CD14-positive monocyte (primary cell): ENCODE measurements around the gene VCAN. TPM values are rescaled to one million over a fixed set of nuclear protein-coding genes. Genes with fewer than 3 reads are reported as not detected.

Experiments
- DNase-seq, 3 donors: peaks; one replicate each; pipeline ENCODE4 v3.0.0-alpha.2; 2011 to 2022
- H2AFZ ChIP-seq: 2 replicates; pipeline ENCODE4 v1.6.0; 2012; ENCODE audit warnings: mild to moderate bottlenecking, low read depth, low read length, inconsistent platforms; ENCODE audit not compliant: insufficient read depth, poor library complexity, severe bottlenecking
- H3K27ac ChIP-seq, 2 donors: 1 replicate in 1 of 2; 2 replicates in 1 of 2; pipeline ENCODE4 v1.5.1; 2012 to 2013; ENCODE audit warnings: low read length in 2 of 2, control low read depth in 1 of 2, inconsistent platforms in 1 of 2, low read depth in 1 of 2, mild to moderate bottlenecking in 1 of 2
- H3K27me3 ChIP-seq, 2 donors: one replicate each; pipeline versions ENCODE4 v1.6.0 to v1.6.1; 2011 to 2013; ENCODE audit warnings: low read length in 2 of 2; ENCODE audit not compliant: control insufficient read depth in 2 of 2, insufficient read depth in 2 of 2
- H3K36me3 ChIP-seq, 2 donors: replicated peaks in 1 of 2; 1 replicate in 1 of 2; 2 replicates in 1 of 2; pipeline versions ENCODE4 v1.5.1 to v1.6.1; 2012 to 2013; ENCODE audit warnings: low read length in 2 of 2, control low read depth in 1 of 2, inconsistent platforms in 1 of 2, mild to moderate bottlenecking in 1 of 2; ENCODE audit not compliant: insufficient read depth in 2 of 2, control insufficient read depth in 1 of 2
- H3K4me1 ChIP-seq, 2 donors: 1 replicate in 1 of 2; 2 replicates in 1 of 2; pipeline versions ENCODE4 v1.5.1 to v1.6.1; 2012 to 2013; ENCODE audit warnings: low read length in 2 of 2, control low read depth in 1 of 2, inconsistent platforms in 1 of 2, mild to moderate bottlenecking in 1 of 2, moderate library complexity in 1 of 2; ENCODE audit not compliant: insufficient read depth in 2 of 2, control insufficient read depth in 1 of 2
- H3K4me2 ChIP-seq: replicated peaks from 2 replicates; pipeline ENCODE3; 2012; ENCODE audit warnings: low read length, moderate library complexity, mild to moderate bottlenecking; ENCODE audit not compliant: poor library complexity, severe bottlenecking; ENCODE audit errors: extremely low read depth
- H3K4me3 ChIP-seq, 3 experiments: fragments of 200-600 bp in 1 of 3; sonication (generic) in 1 of 3; replicated peaks in 1 of 3; 1 replicate in 2 of 3; 2 replicates in 1 of 3; pipeline ENCODE4 v1.5.1; 2011 to 2013; ENCODE audit warnings: low read length in 3 of 3, mild to moderate bottlenecking in 3 of 3, control low read depth in 2 of 3, low read depth in 2 of 3, inconsistent platforms in 1 of 3, moderate library complexity in 1 of 3
- H3K79me2 ChIP-seq: 2 replicates; pipeline ENCODE4 v1.6.0; 2012; ENCODE audit warnings: mild to moderate bottlenecking, control low read depth, inconsistent platforms, low read length, moderate library complexity; ENCODE audit not compliant: insufficient read depth
- H3K9ac ChIP-seq: 2 replicates; pipeline ENCODE4 v1.6.0; 2017; ENCODE audit warnings: low read length, mild to moderate bottlenecking; ENCODE audit not compliant: insufficient read depth, poor library complexity, severe bottlenecking
- H3K9me3 ChIP-seq, 2 donors: replicated peaks in 1 of 2; 1 replicate in 1 of 2; 2 replicates in 1 of 2; pipeline versions ENCODE4 v1.5.1 to v1.6.1; 2012 to 2013; ENCODE audit warnings: low read length in 2 of 2, control low read depth in 1 of 2; ENCODE audit not compliant: control insufficient read depth in 1 of 2, insufficient read depth in 1 of 2
- H4K20me1 ChIP-seq: 2 replicates; pipeline ENCODE4 v1.6.0; 2012; ENCODE audit warnings: mild to moderate bottlenecking, low read length, control low read depth, moderate library complexity; ENCODE audit not compliant: insufficient read depth
- H3K27ac Mint-ChIP-seq, 7 donors: one replicate each; pipeline ENCODE4 v1.8.0; 2020; ENCODE audit warnings: mild to moderate bottlenecking in 7 of 7, mixed read lengths in 7 of 7, moderate library complexity in 6 of 7, inconsistent platforms in 2 of 7
- H3K27me3 Mint-ChIP-seq, 3 donors: one replicate each; pipeline ENCODE4 v1.8.0; 2021 to 2022; ENCODE audit warnings: low read depth in 3 of 3, mild to moderate bottlenecking in 3 of 3, mixed read lengths in 3 of 3, moderate library complexity in 3 of 3, inconsistent platforms in 1 of 3
- H3K36me3 Mint-ChIP-seq, 2 donors: one replicate each; pipeline ENCODE4 v1.8.0; 2020; ENCODE audit warnings: mixed read lengths in 2 of 2, inconsistent platforms in 1 of 2, mild to moderate bottlenecking in 1 of 2
- H3K4me1 Mint-ChIP-seq: one replicate; pipeline ENCODE4 v1.8.0; 2020; ENCODE audit warnings: mild to moderate bottlenecking, mixed read lengths
- H3K4me3 Mint-ChIP-seq, 2 donors: one replicate each; pipeline ENCODE4 v1.8.0; 2020; ENCODE audit warnings: mild to moderate bottlenecking in 2 of 2, mixed read lengths in 2 of 2, moderate library complexity in 1 of 2
- H3K9me3 Mint-ChIP-seq, 7 donors: one replicate each; pipeline ENCODE4 v1.8.0; 2020 to 2022; ENCODE audit warnings: mixed read lengths in 7 of 7, mild to moderate bottlenecking in 6 of 7, moderate library complexity in 6 of 7, inconsistent platforms in 2 of 7
- WGBS: methylation state at CpG from one replicate; pipeline ENCODE4 v1.1.5; 2013; ENCODE audit warnings: missing lambda C conversion rate; ENCODE audit not compliant: insufficient coverage; 5-methylcytosine and 5-hydroxymethylcytosine counted together
- intact Hi-C, 2 donors: fragments of 100-400 bp; cut with micrococcal nuclease; formaldehyde crosslinking; loops; one replicate each; pipeline versions ENCODE4 v1.15.0 to v1.15.1; 2023
- polyA plus RNA-seq, 3 donors: library from polyadenylated mRNA; depleted of rRNA in 1 of 3; unstranded in 2 of 3; stranded (reverse) in 1 of 3; fragments of 300-500 nt in 2 of 3; fragments of >200 nt in 1 of 3; fragmentation: Illumina TruSeq in 2 of 3; gene quantifications; 1 replicate in 2 of 3; 2 replicates in 1 of 3; pipeline ENCODE4 v1.2.3, GENCODE V29; 2012 to 2021
- TF ChIP-seq, protein P1 (sequence below): fragments of 200-600 bp; IDR thresholded peaks from one replicate; pipeline ENCODE4 v1.8.0; 2022; ENCODE audit warnings: antibody characterized with exemption, mild to moderate bottlenecking

VCAN gene
- polyA plus RNA-seq, 3 donors, result 417 to 844 (median 630) TPM

GRCh38 chr5:83576341-83576740 lies 104.8 kb downstream of the VCAN start:
- no peak overlapping the region for H3K4me2 ChIP-seq
- H3K9me3 ChIP-seq, result no peaks in the 10 kb centered on the region
- H3K27me3 ChIP-seq, result no peaks in the 10 kb centered on the region
- H3K4me3 Mint-ChIP-seq, result no peak overlapping the region
- peaks cover 83 to 84% of the 10 kb centered on the region in 2 donors for H3K36me3 Mint-ChIP-seq
- H3K27ac Mint-ChIP-seq, result peak overlapping the region in 5 of 7 donors; percentile 16 to 75 (median 29)
- DNase-seq, result no peak
- TF ChIP-seq, protein P1, sequence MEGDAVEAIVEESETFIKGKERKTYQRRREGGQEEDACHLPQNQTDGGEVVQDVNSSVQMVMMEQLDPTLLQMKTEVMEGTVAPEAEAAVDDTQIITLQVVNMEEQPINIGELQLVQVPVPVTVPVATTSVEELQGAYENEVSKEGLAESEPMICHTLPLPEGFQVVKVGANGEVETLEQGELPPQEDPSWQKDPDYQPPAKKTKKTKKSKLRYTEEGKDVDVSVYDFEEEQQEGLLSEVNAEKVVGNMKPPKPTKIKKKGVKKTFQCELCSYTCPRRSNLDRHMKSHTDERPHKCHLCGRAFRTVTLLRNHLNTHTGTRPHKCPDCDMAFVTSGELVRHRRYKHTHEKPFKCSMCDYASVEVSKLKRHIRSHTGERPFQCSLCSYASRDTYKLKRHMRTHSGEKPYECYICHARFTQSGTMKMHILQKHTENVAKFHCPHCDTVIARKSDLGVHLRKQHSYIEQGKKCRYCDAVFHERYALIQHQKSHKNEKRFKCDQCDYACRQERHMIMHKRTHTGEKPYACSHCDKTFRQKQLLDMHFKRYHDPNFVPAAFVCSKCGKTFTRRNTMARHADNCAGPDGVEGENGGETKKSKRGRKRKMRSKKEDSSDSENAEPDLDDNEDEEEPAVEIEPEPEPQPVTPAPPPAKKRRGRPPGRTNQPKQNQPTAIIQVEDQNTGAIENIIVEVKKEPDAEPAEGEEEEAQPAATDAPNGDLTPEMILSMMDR, result no peak
- no peak overlapping the region for H3K4me3 ChIP-seq
- WGBS, result no CpG with 5 or more reads among the region's 2 CpGs
- H3K79me2 ChIP-seq, result no peaks in the 10 kb centered on the region
- no peaks in the 10 kb centered on the region for H3K27me3 Mint-ChIP-seq
- intact Hi-C loops, result no loop called here
- H4K20me1 ChIP-seq, result peaks cover 99% of the 10 kb centered on the region
- H3K4me1 Mint-ChIP-seq, result peaks cover 6% of the 10 kb centered on the region
- no peak overlapping the region for H3K9ac ChIP-seq
- no peaks in the 10 kb centered on the region for H3K4me1 ChIP-seq
- no peaks in the 10 kb centered on the region for H3K9me3 Mint-ChIP-seq
- H3K36me3 ChIP-seq, result peaks cover 97 to 98% of the 10 kb centered on the region in 2 donors
- H2AFZ ChIP-seq, result no peak overlapping the region
- H3K27ac ChIP-seq, result peak overlapping the region in 1 of 2 donors; percentile 63

- peaks cover 87 to 90% of the 10 kb centered on the region in 2 donors for H3K36me3 Mint-ChIP-seq
- H3K4me1 ChIP-seq, result no peaks in the 10 kb centered on the region
- WGBS, result 86% methylated on average over 1 of the region's 4 CpGs
- H3K4me3 ChIP-seq, result no peak overlapping the region
- H3K27ac ChIP-seq, result peak overlapping the region in 1 of 2 donors; percentile 63
- H3K79me2 ChIP-seq, result no peaks in the 10 kb centered on the region
- peaks cover 99% of the 10 kb centered on the region for H4K20me1 ChIP-seq
- TF ChIP-seq, protein P1, result no peak
- H3K27me3 Mint-ChIP-seq, result no peaks in the 10 kb centered on the region
- no peaks in the 10 kb centered on the region for H3K9me3 ChIP-seq
- H2AFZ ChIP-seq, result no peak overlapping the region
- no peaks in the 10 kb centered on the region for H3K9me3 Mint-ChIP-seq
- intact Hi-C loops, result no loop called here
- H3K36me3 ChIP-seq, result peaks cover 97 to 98% of the 10 kb centered on the region in 2 donors
- H3K27ac Mint-ChIP-seq, result peak overlapping the region in 4 of 7 donors; percentile 24 to 82 (median 36)
- H3K4me2 ChIP-seq, result no peak overlapping the region
- DNase-seq, result peak; percentile 2 to 28 (median 25)
- no peaks in the 10 kb centered on the region for H3K27me3 ChIP-seq
- H3K4me1 Mint-ChIP-seq, result peaks cover 6% of the 10 kb centered on the region
- no peak overlapping the region for H3K4me3 Mint-ChIP-seq
- H3K9ac ChIP-seq, result no peak overlapping the region
These were observed 105.6 kb downstream of the VCAN start for GRCh38 chr5:83577036-83577636.
